DMS114 treated with DMSO at 0.1 percent for 48 hours (cell line): ENCODE results near the gene KLHL7.
"Not testable (repeated sequence)": the region's sequence is repeated elsewhere in the genome, so short reads cannot be mapped to it uniquely, and the experiment has no call there.

Experiments used
- DNase-seq: peaks from one replicate; lab custom pipeline; 2025; ENCODE audit not compliant: unreplicated experiment; lab: John Stamatoyannopoulos, UW

Gene KLHL7

GRCh38 chr7:23168111-23168885 is 62.7 kb downstream of the KLHL7 start:
- DNase-seq = no peak

GRCh38 chr7:23175938-23176337 is 70.4 kb downstream of the KLHL7 start:
- no peak for DNase-seq

GRCh38 chr7:23181684-23182553 is 76.3 kb downstream of the KLHL7 start, which contains the start of gene NUP42:
NUP42 (plus strand) TSS chr7:23182048; CDS start chr7:23182086, 38 bp downstream.
- DNase-seq = peak; percentile 97

GRCh38 chr7:23183279-23184012 is 77.9 kb downstream of the KLHL7 start:
- no peak for DNase-seq

GRCh38 chr7:23184291-23184690 is 78.7 kb downstream of the KLHL7 start:
- DNase-seq = no peak

- peak; percentile 62 for DNase-seq
These were observed 79.2 kb downstream of the KLHL7 start for GRCh38 chr7:23184709-23185359.

- no peak for DNase-seq
These were observed 80.4 kb downstream of the KLHL7 start for GRCh38 chr7:23185980-23186379.

- DNase-seq = no peak
These were observed 85.4 kb downstream of the KLHL7 start for GRCh38 chr7:23191022-23191421.

GRCh38 chr7:23193650-23194227 is 88.2 kb downstream of the KLHL7 start:
- DNase-seq = not testable (repeated sequence)

GRCh38 chr7:23196306-23196705 is 90.7 kb downstream of the KLHL7 start:
- no peak for DNase-seq

GRCh38 chr7:23197745-23198144 is 92.2 kb downstream of the KLHL7 start:
- DNase-seq = not testable (repeated sequence)

- DNase-seq = no peak
These were observed 94.7 kb downstream of the KLHL7 start for GRCh38 chr7:23200331-23200730.

- no peak for DNase-seq
These were observed 98.7 kb downstream of the KLHL7 start for GRCh38 chr7:23204241-23204640.

- no peak for DNase-seq
These were observed 100.0 kb downstream of the KLHL7 start for GRCh38 chr7:23205577-23205908.

- DNase-seq = no peak
These were observed 100.6 kb downstream of the KLHL7 start for GRCh38 chr7:23205909-23206767.

- DNase-seq = no peak
These were observed 101.4 kb downstream of the KLHL7 start for GRCh38 chr7:23207021-23207420.

- no peak for DNase-seq
These were observed 102.3 kb downstream of the KLHL7 start for GRCh38 chr7:23207884-23208283.

GRCh38 chr7:23208316-23208715 is 102.7 kb downstream of the KLHL7 start:
- no peak for DNase-seq

GRCh38 chr7:23210506-23210905 is 104.9 kb downstream of the KLHL7 start:
- DNase-seq = no peak

GRCh38 chr7:23211589-23211988 is 106.0 kb downstream of the KLHL7 start:
- no peak for DNase-seq
